Dermis lymphatic vessel endothelial cell (primary cell): ENCODE results near the gene ZFX. TPM values are rescaled to one million over a fixed set of nuclear protein-coding genes. Genes with fewer than 3 reads are reported as not detected.

Experiments
- total RNA-seq: library from RNA; depleted of rRNA; stranded (reverse); fragments of >200 nt; gene quantifications from 2 replicates; pipeline ENCODE4 v1.2.1, GENCODE V29; 2014

ZFX gene
- total RNA-seq = 46.8 and 74.9 TPM in 2 replicates

DNA sequence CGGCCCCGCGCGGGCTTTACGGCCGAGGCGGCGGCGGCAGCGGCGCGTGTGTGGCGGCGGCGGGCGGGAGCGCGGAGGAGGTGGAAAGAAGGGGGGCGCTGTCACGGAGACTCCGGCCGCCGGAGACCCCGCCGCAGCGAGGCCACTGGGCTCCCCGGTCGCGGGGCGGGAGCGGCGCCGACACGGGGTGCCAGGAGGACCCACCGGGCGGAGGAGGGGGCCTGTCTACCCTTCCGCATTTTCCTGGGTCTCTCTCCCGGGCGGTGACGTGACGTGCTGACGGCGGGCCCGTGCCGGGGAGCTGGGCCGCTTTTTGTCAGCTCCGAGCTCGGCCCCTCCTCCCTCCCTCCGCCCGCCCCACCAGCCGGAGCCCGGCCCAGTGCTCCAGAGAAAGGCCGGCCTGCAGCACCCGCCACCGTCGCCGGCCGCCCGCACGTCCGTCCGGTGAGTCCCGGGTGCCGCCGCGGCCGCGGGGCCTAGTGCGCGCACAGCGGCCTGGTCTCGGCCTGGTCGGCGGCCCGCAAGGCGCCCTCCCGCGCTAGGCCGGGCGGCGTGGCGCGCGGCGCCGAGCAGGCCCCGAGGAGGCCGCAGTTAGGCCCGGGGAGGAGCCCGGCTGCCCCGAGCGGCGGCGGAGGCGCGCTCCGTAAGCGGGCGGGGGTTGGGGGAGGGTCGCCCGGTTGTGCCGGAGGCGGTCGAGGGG lies at the start of gene ZFX:
Gene ZFX (plus strand): TSS at position 379 of the 700 bp plus-strand sequence. CDS start 23,014 bp downstream, outside the sequence.

Other genes starting within 250 kb of the ZFX start
- 4.1 and 5.2 TPM in 2 replicates for gene APOO, start 241.8 kb upstream of the ZFX start, total RNA-seq
- gene CXorf58, start 241.7 kb upstream of the ZFX start, total RNA-seq = under 0.01 TPM in 1 of 2 replicates, not detected in the other
- 9.5 and 11.5 TPM in 2 replicates for gene KLHL15, start 122.5 kb upstream of the ZFX start, total RNA-seq
- 256 and 398 TPM in 2 replicates for gene EIF2S3, start 94.8 kb upstream of the ZFX start, total RNA-seq
- not detected in 2 replicates for gene SUPT20HL2, start 164.3 kb downstream of the ZFX start, total RNA-seq
- gene SUPT20HL1, start 210.9 kb downstream of the ZFX start, total RNA-seq = not detected in 2 replicates